GM12873 (cell line): ENCODE measurements around the gene ARHGAP24.

ENCODE experiments used
- TF ChIP-seq, protein P1 (sequence below): IDR thresholded peaks from 2 replicates; pipeline ENCODE4 v1.5.1; 2012; ENCODE audit warnings: low read depth, mild to moderate bottlenecking, moderate library complexity, low read length, control low read depth; ENCODE audit not compliant: insufficient read depth; ENCODE audit errors: missing control alignments

ARHGAP24 gene

DNA sequence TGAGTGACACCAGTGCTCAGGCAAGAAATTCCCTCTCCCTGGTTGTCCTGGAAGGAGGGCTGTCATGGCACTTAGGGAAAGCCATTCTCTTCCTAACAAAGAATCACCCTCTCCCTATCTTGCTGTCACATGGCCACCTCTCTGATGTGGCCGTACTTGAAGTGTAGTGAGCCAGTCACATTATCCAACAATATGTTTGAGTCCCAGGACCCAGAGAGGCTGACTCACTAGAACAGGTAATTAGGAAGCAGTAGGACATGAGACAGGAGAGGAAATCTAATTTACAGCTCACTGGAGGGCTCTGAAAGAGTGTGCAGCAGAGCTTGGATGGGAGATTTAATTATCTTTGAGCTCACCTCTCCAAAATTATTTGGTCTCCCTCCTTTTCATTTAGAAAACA lies 299.1 kb downstream of the ARHGAP24 start:
- TF ChIP-seq, protein P1, sequence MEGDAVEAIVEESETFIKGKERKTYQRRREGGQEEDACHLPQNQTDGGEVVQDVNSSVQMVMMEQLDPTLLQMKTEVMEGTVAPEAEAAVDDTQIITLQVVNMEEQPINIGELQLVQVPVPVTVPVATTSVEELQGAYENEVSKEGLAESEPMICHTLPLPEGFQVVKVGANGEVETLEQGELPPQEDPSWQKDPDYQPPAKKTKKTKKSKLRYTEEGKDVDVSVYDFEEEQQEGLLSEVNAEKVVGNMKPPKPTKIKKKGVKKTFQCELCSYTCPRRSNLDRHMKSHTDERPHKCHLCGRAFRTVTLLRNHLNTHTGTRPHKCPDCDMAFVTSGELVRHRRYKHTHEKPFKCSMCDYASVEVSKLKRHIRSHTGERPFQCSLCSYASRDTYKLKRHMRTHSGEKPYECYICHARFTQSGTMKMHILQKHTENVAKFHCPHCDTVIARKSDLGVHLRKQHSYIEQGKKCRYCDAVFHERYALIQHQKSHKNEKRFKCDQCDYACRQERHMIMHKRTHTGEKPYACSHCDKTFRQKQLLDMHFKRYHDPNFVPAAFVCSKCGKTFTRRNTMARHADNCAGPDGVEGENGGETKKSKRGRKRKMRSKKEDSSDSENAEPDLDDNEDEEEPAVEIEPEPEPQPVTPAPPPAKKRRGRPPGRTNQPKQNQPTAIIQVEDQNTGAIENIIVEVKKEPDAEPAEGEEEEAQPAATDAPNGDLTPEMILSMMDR, result no peak

DNA sequence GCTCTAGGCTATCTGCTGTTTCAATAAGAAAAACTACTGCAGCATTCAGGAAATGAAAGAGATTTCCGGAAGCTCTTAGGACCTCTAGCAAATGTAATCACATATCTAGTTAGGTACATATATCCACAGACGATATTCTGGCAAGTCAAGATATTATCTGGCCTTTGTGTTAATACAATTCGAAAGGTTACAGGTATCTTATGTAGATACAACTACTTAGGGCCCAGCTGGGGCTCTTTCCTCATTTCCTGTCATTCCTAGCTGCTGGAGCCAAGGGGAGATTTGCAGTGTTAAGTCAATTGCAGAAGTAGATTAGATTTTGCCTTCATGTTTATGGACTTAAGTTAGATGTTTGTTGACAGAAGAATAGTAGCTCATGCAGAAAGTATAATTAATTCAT lies 299.5 kb downstream of the ARHGAP24 start:
- TF ChIP-seq, protein P1, result no peak

DNA sequence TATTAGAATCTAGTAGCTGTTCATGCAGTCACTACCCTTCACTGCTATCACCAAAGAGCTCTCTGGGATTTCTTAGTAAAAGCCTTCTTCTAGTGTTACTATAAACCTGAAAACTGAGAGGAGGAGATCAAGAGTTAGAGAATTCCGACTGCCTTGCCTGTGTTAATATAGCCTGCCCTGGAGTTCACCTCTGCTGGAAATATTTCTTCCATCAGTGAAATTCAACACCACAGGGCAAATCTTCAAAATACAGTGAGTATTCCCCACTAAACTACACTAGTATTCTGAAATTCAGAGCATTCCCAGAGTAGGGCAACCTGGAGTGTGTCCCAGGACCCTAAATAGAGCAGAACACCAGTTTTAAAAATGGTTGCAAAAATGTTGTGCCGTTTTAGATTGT lies 301.1 kb downstream of the ARHGAP24 start:
- TF ChIP-seq, protein P1, result no peak

DNA sequence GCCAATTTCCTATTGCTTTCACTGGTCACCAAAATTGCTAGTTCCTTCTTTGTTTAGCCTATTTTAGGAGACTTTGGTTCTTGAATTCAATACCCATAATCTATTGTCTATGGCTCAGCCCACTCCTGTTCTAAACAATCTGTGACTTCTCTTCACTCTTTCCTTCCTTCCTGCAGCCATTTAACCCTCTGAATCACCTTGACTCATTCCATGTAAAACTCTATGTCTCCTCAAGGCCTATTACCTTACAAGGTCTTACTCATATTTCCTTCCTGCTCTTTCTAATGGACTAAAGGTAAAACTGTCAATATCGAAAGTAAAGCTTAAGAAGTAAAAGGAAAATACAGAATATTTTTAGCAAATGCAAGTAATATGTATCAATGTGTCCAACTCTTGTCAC lies 301.6 kb downstream of the ARHGAP24 start:
- TF ChIP-seq, protein P1, result no peak

DNA sequence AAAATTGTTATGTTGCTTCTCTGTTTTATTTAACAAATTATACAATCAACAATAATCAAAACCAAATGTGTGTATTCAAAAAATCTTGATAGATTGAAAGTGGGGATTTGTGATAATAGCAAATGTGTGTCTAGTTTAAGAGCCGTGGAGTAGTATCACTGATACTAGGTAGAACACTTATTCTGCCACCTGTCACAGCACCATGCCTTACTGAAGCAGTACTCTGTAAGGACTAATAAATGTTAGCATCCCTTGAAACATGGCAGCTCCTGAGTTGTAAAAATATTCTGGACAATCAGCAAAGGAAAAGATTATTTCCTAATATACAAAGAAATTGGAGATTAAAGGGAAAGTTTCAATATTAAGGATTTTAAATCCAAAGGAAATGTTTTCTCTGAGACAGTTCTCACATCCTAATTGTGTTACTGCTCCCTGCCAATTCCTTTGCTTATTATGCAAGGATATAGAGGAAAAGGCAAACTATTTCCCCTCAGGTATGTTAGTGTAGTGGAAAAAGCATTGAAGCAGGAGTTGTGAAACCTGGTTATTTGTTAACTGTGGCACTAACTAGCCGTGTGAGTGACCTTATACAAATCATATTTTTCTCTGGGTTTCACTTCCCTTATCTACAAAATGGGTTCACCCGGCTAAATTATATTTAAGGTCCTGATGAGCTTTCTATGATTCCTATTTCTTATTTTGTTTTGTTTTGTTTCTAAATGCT lies 303.1 kb downstream of the ARHGAP24 start:
- TF ChIP-seq, protein P1, result no peak

DNA sequence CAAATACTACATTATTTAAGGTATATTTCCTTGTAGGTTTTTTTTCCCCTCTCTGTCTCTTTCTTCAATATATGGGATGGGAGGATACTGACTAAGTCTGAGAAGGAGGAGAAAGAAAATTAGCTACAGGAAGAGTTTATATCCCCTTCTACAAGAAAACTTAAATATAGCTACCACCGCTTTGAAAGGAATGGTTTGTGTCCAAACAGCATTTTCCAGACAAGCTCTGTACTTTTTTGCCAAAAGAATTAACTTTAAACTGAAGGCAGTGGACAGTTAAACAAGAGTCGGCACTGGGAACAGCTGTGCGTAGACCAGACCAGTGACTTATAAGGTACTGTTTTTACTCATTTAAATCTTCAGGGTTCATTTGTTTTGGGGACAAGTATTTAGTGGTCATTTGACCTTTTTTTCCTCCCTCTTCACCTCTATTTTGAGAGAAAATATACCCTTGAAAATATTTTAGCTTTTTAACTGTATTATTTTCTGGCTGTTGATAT lies 303.7 kb downstream of the ARHGAP24 start:
- TF ChIP-seq, protein P1, result no peak

DNA sequence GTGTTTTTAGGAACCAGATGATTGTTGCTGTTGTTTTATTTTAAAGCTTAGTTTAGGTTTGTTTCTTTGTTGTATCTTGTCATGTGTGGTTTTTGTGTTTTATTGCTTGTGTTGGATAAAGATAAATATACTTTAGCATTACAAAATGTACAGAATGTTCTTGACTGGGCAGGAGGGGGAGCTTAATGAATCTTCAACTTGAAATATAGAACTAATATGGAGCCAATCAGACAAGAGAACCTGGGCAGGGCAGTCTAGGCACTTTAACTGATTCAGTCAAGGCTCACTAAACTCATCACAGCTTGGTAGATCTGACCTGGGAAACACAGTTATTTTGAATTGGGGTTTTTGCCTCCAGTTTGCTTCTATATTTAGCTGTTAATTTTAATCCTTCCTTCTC lies 304.2 kb downstream of the ARHGAP24 start:
- TF ChIP-seq, protein P1, result no peak
